ENCODE data around the gene RNASEH2B. TPM values are rescaled to one million over a fixed set of nuclear protein-coding genes. Genes with fewer than 3 reads are reported as not detected.

RNASEH2B gene
- total and polyA plus RNA-seq, 2 of the 8 experiments (the other 6 are each of a cell fraction or from before 2014, with no cell fraction given): 19.3 to 43.9 TPM

DNA sequence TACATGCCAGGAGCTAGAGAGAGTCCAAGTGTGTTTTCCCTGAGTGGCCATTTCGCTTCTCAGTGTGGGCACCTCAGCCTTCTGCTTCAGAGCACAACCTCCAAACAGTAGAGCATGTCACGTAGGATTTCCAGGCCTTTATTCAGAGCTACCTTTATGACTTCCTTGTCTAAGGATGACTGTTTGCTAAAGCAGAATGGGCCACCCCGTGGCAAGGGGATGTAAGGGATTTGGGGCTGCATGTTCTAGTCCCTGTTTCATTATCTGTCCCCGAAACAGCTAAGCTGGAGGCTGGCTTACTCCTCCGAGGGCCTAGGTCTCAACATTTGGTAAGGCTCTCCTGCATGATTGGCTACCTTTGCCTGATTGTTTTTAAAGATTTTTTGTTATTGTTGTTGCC lies 6.0 kb downstream of the RNASEH2B start:
- CTCF ChIA-PET (ENCODE audit: partially characterized antibody): interaction anchor here (0.7 to 1.5 kb wide), 5 partner anchors 18 to 156 kb away, joined by 3 to 4 read pairs (median 4); no protein-coding TSS in a partner anchor
- no peak overlapping the region for H4K91ac ChIP-seq (replicated peaks; ENCODE audit: insufficient read length, low read length)
- POLR2A ChIA-PET (ENCODE audit: partially characterized antibody): interaction anchor here (1.3 kb wide), 1 partner anchor 153 kb away, joined by 3 read pairs; no protein-coding TSS in a partner anchor
- H3K56ac ChIP-seq (replicated peaks; ENCODE audit: insufficient read length, low read depth, low read length): no peak overlapping the region
- WGBS, 2 experiments (ENCODE audit: extremely low coverage in 1 of 2, insufficient coverage in 1 of 2, insufficient read length in 1 of 2, insufficient replicate concordance in 2 of 2, low coverage in 1 of 2, low lambda C conversion rate in 2 of 2, missing lambda C conversion rate in 1 of 2): 80% methylated on average over 5 of the region's 5 CpGs; no CpG with 5 or more reads in 1 of the 2 experiments
- H2AFZ ChIP-seq (ENCODE audit: low read length): no peak overlapping the region
- no peak overlapping the region for H3K4me2 ChIP-seq (ENCODE audit: insufficient read depth in 1 of 2, low read depth in 2 of 2, low read length in 2 of 2)
- H4K5ac ChIP-seq (ENCODE audit: insufficient read length, low read depth, low read length): no peak overlapping the region
- no peak overlapping the region for H2BK5ac ChIP-seq (ENCODE audit: low read depth, low read length)
- TF ChIP-seq EGR1 (IDR thresholded peaks at IDR 0.05; ENCODE audit: borderline replicate concordance, low read depth, low read length) (no peak), POLR2A (IDR thresholded peaks at IDR 0.05; ENCODE audit: control extremely low read depth in 1 of 2, low read depth in 2 of 2, low read length in 2 of 2) (no peak), SRF (IDR thresholded peaks at IDR 0.05; ENCODE audit: low read depth, low read length) (no peak), PHF8 (conservative IDR thresholded peaks at IDR 0.05; ENCODE audit: low read depth, low read length) (no peak), CTCF (IDR thresholded peaks at IDR 0.05; ENCODE audit: control extremely low read depth in 1 of 3, insufficient read depth in 1 of 3, low read depth in 1 of 3, low read length in 3 of 3) (peak in 1 of 3 experiments; percentile 12; a peak in 1 of 4 replicates), RAD21 (IDR thresholded peaks at IDR 0.05 in 1 of 2, conservative IDR thresholded peaks at IDR 0.05 in 1 of 2; ENCODE audit: low read depth in 2 of 2, low read length in 2 of 2) (peak in 1 of 2 experiments; percentile 31; a peak in 2 of 4 replicates)
- DNase-seq (ENCODE audit: low read depth in 1 of 2, low spot score in 2 of 2) (no peak), FAIRE-seq (peak; percentile 7)
- no peak overlapping the region for H2BK20ac ChIP-seq (ENCODE audit: low read length)
- no peak overlapping the region for H3K14ac ChIP-seq (ENCODE audit: insufficient read length)
- H3K36me3 ChIP-seq (ENCODE audit: control insufficient read depth in 2 of 4, insufficient read depth in 4 of 4, low read length in 3 of 4): no peaks in the 10 kb centered on the region
- H2BK120ac ChIP-seq (replicated peaks; ENCODE audit: low read depth, low read length): no peak overlapping the region
- H3K23me2 ChIP-seq (ENCODE audit: low read depth, low read length): peaks cover 1% of the 10 kb centered on the region; the same call in 1 of the 2 replicates
- H3K18ac ChIP-seq (ENCODE audit: extremely low read depth, low read length): no peak overlapping the region
- H3K27me3 ChIP-seq (replicated peaks in 1 of 4; ENCODE audit: control insufficient read depth in 3 of 4, extremely low read depth in 1 of 4, insufficient read depth in 3 of 4, low read length in 3 of 4): no peaks in the 10 kb centered on the region
- H2BK12ac ChIP-seq (ENCODE audit: low read depth, low read length): no peak overlapping the region
- H3K9ac ChIP-seq (replicated peaks in 1 of 4; ENCODE audit: extremely low read depth in 1 of 4, low read depth in 3 of 4, low read length in 3 of 4): no peak overlapping the region; a peak in 1 of 7 replicates
- no peak overlapping the region for H2AK5ac ChIP-seq (ENCODE audit: low read depth, low read length)
- no peaks in the 10 kb centered on the region for H3K9me3 ChIP-seq (ENCODE audit: insufficient read depth in 2 of 2, low read depth in 1 of 2, low read length in 1 of 2)
- no peak overlapping the region for H3K27ac ChIP-seq (ENCODE audit: low read depth, low read length)
- H3K4me3 ChIP-seq (ENCODE audit: extremely low read depth in 1 of 4, insufficient read depth in 2 of 4, low read depth in 3 of 4, low read length in 4 of 4): no peak overlapping the region
- H3K23ac ChIP-seq (ENCODE audit: insufficient read length): no peak overlapping the region
- H3K79me1 ChIP-seq (ENCODE audit: low read depth, low read length): peaks cover 5% of the 10 kb centered on the region
- peaks cover 0 to 83% of the 10 kb centered on the region in 2 experiments; a peak in 3 of 4 replicates for H3K79me2 ChIP-seq (ENCODE audit: control insufficient read depth in 1 of 2, insufficient read depth in 2 of 2, low read length in 2 of 2)
- H3K4ac ChIP-seq (replicated peaks; ENCODE audit: insufficient read length, low read depth, low read length): no peak overlapping the region
- H2BK15ac ChIP-seq (ENCODE audit: low read length): no peak overlapping the region
- peaks cover 4 to 21% (median 15%) of the 10 kb centered on the region in 4 experiments; a peak in 6 of 7 replicates for H3K4me1 ChIP-seq (replicated peaks in 1 of 4; ENCODE audit: control insufficient read depth in 3 of 4, insufficient read depth in 4 of 4, low read length in 3 of 4)
- H4K20me1 ChIP-seq (replicated peaks in 1 of 2; ENCODE audit: control insufficient read depth in 1 of 2, insufficient read depth in 2 of 2, low read length in 2 of 2): no peaks in the 10 kb centered on the region
- H4K8ac ChIP-seq (ENCODE audit: extremely low read depth, insufficient read depth, low read length): no peak overlapping the region

Data from H1 (cell line).